Neural cell (in vitro differentiated cells): ENCODE data around the gene TRPM3.

ENCODE experiments used
- CTCF ChIP-seq: fragments of 450-650 bp; IDR thresholded peaks from 2 replicates; pipeline ENCODE4 v1.5.1; 2014; ENCODE audit warnings: antibody characterized with exemption, mild to moderate bottlenecking, moderate library complexity; ENCODE audit not compliant: poor library complexity, severe bottlenecking
- TAF1 ChIP-seq: IDR thresholded peaks from 2 replicates; pipeline ENCODE4 v1.6.1; 2012; ENCODE audit warnings: low read depth

DNA sequence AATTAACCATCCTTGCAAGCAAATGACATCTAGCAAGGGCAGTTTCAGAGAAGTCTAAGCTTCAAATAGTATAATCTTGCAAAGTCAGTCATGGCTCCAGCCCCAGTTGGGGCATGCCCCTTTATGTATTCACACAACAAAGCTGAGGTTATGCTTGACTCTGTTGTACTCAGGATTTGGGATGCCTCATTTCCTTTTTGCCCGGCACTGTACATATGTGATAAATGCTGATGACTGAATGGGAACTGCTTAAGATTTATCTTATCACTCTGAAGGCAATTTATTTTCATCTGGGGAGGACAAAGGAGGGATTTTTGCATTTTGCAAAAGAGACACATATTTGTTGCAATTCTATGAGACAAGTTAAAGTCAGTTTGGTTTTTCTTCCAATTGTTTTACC, 219.2 kb downstream of the TRPM3 start:
- TF ChIP-seq CTCF: no peak
- no peak for TF ChIP-seq TAF1
